CD4-positive, alpha-beta T cell treated with Interferon alpha-2 for 1 hour (primary cell): ENCODE results near the gene PLEKHF1.

Source experiments
- DNase-seq, 2 donors: peaks; one replicate each; pipeline ENCODE4 v3.0.0-alpha.2; 2020 to 2022

Gene PLEKHF1

DNA sequence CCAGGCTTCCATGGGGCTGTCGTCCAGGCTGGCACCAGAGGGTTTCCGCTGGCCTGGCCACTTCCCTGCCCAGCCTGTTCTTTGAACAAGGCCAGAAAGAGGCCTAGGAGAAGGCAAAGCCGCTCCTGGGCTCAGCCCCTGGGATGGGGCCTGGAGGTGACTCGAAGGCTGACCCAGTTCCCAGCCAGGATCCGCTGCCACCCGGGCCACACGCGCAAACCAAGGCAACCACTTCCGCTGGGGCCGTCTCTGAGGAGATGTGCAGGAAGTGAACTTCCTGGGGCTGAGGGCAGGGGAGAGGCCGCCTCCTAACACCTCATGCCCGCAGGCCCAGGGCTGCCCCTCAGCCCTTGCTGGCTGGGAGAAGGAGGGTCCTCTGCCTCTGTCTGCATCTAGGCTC, 15.2 kb downstream of the PLEKHF1 start:
- DNase-seq = peak; percentile 76 to 82

- DNase-seq = no peak
Observed at GRCh38 chr19:29680937-29681336, 15.7 kb downstream of the PLEKHF1 start.

DNA sequence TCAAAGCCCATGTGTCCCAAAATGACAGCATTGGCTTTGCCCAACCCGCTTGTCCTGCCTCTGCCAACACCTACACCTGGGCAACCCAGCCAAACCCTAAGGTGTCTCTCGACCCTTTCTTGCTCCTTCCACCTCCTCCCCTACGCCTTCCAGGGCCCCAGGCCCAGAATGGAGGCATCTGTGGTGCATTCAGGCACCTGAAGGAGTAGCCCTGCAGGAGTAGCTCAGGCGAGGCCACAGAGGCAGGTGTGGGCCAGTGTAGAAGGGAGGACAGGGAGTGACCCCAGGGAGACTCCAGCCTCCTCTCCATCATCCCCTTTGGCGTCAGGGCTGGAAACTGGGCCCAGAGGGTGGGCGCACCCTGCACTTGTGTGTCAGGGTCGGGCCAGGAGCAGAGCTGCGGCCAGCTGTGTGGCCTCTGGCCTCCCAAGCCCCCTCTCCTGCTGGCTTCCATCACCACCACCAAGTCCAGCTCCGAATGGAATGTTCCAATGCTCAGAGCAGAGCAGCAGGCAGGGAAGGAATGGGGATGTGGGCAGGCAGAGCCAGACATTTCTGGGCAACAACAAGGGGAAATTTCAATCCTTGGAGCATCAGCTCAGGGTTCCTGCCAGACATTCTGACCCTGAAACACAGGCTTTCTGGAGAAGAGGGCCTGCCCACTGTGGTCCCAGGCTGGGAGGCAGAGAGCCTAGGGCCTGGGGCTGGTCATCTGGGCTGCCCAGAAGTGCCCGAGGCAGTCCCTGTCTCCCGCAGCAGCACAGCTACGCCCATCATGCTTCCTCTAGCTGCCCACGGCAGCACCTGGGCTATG, 16.4 kb downstream of the PLEKHF1 start:
- no peak for DNase-seq

DNA sequence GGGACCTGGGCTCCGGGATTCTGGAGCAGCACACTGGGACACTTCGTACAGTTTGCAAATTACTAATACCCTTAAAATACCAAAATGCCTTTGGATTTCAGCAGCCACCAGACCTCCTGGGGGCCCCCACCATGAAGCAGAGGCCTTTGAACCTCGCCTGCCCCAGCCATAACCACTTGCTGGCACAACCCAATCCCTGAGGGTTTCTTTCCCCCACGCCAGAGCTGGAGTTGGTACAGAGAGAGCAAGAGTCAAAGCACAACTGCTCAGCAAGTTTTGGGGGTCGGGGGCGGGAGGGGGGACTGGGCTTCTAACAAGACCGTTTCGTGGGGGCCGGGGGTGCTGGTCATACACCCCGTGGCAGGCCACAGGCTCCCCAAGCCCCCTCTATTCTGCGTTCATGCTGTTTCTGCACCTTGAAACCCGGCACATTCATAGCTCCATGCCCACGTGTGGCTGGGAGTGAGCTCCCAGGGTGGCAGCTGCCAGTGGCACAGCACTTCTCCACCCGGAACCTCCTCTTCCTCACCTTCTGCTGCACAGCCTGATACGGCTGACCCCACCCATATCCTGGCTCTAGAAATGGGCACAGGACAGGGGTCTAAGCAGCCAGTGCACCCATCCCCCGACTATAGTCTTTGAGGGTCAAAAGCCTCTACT, 17.1 kb downstream of the PLEKHF1 start:
- DNase-seq = no peak

GRCh38 chr19:29683009-29683408, 17.7 kb downstream of the PLEKHF1 start:
- no peak for DNase-seq

GRCh38 chr19:29685326-29685725, 20.1 kb downstream of the PLEKHF1 start:
- DNase-seq = no peak

DNA sequence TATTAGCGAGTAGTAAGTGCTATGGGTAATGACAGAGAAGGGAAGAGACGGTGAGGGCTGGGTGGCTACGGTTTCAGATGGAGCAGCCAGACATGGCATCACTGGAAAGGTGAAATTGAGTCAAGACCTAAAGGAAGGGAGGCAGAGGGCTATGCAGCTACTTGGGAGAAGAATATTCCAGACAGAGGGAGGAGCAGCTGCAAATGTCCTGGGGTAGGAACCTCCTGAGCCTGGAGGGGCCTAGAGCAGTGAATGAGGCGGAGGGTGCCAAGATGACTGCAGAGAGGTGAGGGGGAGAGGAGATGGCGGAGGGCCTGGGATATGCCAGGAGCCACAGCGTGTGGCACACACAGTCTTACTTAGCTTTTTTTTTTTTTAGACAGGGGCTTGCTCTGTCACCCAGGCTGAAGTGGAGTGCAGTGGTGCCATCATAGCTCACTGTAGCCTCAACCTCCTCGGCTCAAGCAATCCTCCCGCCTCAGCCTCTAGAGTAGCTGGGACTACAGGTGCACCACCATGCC, 21.1 kb downstream of the PLEKHF1 start:
- no peak for DNase-seq

GRCh38 chr19:29687244-29687896, 22.1 kb downstream of the PLEKHF1 start:
- no peak for DNase-seq

DNA sequence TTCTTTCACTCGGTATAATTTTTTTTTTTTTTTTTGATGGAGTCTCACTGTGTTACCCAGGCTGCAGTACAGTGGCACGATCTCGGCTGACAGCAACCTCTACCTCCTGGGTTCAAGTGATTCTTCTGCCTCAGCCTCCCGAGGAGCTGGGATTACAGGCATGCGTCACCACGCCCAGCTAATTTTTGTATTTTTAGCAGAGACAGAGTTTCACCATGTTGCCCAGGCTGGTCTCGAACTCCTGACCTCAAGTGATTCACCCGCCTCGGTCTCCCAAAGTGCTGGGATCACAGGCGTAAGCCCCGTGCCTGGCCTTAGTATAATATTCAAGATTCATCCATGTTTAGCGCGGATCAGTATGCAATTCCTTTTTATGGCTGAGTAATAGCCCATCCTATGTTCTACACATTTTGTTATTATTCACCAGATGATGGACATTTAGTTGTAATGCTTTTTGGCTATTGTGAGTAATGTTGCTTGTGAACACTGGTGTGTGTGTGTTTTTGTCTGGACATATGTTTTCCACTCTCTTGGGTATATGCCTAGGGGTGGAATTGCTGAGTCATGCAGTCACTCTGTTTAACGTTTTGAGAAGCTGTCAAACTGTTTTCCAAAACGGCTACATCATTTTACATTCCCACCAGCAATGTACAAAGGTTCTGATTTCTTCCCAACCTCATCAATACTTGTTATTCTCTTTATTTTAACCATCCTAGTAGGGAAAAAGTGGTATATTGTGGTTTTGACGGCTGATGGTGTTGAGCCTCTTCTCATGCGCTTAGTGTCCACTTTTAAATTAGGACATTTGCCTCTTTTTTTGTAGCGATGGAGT, 22.9 kb downstream of the PLEKHF1 start:
- DNase-seq = no peak

GRCh38 chr19:29690842-29691241, 25.6 kb downstream of the PLEKHF1 start:
- DNase-seq = peak; percentile 59 to 79

- no peak for DNase-seq
Observed at GRCh38 chr19:29694161-29694560, 28.9 kb downstream of the PLEKHF1 start.

- peak; percentile 80 to 85 for DNase-seq
Observed at GRCh38 chr19:29694669-29695627, 29.7 kb downstream of the PLEKHF1 start.

- DNase-seq = no peak
Observed at GRCh38 chr19:29695765-29696564, 30.7 kb downstream of the PLEKHF1 start.

GRCh38 chr19:29696565-29696846, 31.2 kb downstream of the PLEKHF1 start:
- no peak for DNase-seq

DNA sequence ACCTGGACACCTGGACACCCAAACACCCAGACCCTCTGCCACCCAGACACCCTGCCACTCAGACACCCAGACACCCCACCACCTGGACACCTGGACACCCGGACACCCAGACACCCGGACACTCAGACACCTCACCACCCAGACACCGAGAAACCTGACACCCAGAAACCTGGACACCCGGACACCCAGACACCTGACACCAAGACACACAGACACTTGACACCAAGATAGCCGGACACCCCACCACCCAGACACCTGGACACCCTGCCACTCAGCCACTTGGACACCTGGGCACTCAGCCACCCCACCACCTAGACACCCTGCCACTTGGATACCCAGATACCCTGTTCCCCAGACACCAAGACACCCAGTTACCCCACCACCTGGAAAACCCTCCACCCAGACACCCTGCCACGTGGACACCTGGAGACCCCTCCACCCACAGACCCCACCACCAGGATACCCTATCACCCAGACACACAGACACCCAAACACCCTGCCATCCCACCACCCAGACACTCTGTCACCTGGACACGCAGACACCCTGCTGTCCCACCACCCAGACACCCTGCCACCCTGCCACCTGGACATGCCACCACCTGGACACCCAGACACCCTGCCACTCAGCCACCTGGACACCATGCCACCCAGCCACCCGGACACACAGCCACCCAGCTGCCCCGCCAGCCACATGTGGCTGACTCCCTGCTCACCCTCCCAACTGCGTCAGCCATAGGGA, 32.4 kb downstream of the PLEKHF1 start:
- DNase-seq = no peak

GRCh38 chr19:29699861-29700260, 34.6 kb downstream of the PLEKHF1 start:
- DNase-seq = no peak

GRCh38 chr19:29700498-29700897, 35.2 kb downstream of the PLEKHF1 start:
- no peak for DNase-seq

DNA sequence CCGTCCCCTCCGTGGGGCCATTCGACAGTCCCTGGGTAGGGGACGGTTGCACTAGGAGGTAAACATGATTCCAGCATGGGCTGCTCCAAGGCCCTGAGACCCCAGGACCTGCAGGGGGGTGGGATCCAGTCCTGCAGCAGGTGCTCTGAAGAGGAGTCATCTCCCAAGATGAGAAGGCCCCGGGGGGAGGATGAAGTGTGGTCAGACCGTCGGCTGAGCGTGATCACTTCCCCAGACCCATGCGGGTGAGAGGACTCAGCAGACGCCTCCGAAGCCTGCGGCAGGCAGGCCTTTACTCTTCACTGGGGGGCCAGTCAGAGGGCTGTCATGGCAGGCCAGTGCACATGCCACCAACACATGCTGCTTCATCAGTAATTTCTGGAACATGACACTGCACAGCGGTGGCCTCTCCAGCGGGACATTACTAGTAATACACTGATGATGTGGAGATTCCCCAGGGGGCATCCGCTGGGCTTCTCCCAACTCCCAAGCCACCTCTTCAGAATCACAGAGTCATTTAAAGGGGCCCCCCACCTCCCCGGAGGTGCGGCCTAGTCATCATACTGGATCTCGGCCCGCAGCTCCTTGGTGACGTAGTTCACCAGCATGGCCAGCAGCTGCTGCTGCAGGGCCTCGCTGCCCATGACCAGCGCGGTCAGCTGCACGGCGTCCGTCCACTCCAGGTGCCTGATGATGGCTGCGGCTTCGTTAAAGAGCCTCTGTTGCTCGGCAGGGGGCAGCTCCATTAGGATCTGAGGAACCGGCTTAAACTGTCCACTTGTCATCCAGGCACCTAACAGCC, 37.1 kb downstream of the PLEKHF1 start:
- no peak for DNase-seq

GRCh38 chr19:29702963-29703320, 37.7 kb downstream of the PLEKHF1 start:
- DNase-seq = no peak
